ENCODE data around the gene SYT9.

The SYT9 gene

GRCh38 chr11:7414973-7415817, 163.5 kb downstream of the SYT9 start:
- DNase-seq (ENCODE audit: insufficient read length, low spot score) (no peak), FAIRE-seq (no peak)
- no peak for TF ChIP-seq POU2F2 (IDR thresholded peaks at IDR 0.05; ENCODE audit: low read depth, low read length)
- no peak for TF ChIP-seq SPI1 (IDR thresholded peaks at IDR 0.05; ENCODE audit: low read depth, low read length)
- TF ChIP-seq POLR2AphosphoS5 (IDR thresholded peaks at IDR 0.05; ENCODE audit: low read depth, low read length): no peak

GRCh38 chr11:7416080-7416479, 164.4 kb downstream of the SYT9 start:
- DNase-seq (ENCODE audit: insufficient read length, low spot score): no peak
- FAIRE-seq: no peak

GRCh38 chr11:7417328-7417727, 165.6 kb downstream of the SYT9 start:
- no peak for TF ChIP-seq SPI1 (IDR thresholded peaks at IDR 0.05; ENCODE audit: low read depth, low read length)
- TF ChIP-seq POLR2AphosphoS5 (IDR thresholded peaks at IDR 0.05; ENCODE audit: low read depth, low read length): no peak
- TF ChIP-seq TAF1 (IDR thresholded peaks at IDR 0.05; ENCODE audit: low read depth, low read length): no peak
- no peak for TF ChIP-seq POLR2A (IDR thresholded peaks at IDR 0.05; ENCODE audit: low read depth, low read length)
- no peak for TF ChIP-seq PAX5 (IDR thresholded peaks at IDR 0.05; ENCODE audit: insufficient read depth, low read length, severe bottlenecking)
- TF ChIP-seq POU2F2 (IDR thresholded peaks at IDR 0.05; ENCODE audit: low read depth, low read length): no peak
- no peak for DNase-seq (ENCODE audit: insufficient read length, low spot score)
- FAIRE-seq: no peak

More at GRCh38 chr11:7416080-7416479, 164.4 kb downstream of the SYT9 start:
- no peak for TF ChIP-seq SPI1 (IDR thresholded peaks at IDR 0.05; ENCODE audit: low read depth, low read length)
- TF ChIP-seq PAX5 (IDR thresholded peaks at IDR 0.05; ENCODE audit: insufficient read depth, low read length, severe bottlenecking): no peak
- no peak for TF ChIP-seq POU2F2 (IDR thresholded peaks at IDR 0.05; ENCODE audit: low read depth, low read length)
- no peak for TF ChIP-seq POLR2A (IDR thresholded peaks at IDR 0.05; ENCODE audit: low read depth, low read length)
- TF ChIP-seq POLR2AphosphoS5 (IDR thresholded peaks at IDR 0.05; ENCODE audit: low read depth, low read length): no peak
- TF ChIP-seq TAF1 (IDR thresholded peaks at IDR 0.05; ENCODE audit: low read depth, low read length): no peak

DNA sequence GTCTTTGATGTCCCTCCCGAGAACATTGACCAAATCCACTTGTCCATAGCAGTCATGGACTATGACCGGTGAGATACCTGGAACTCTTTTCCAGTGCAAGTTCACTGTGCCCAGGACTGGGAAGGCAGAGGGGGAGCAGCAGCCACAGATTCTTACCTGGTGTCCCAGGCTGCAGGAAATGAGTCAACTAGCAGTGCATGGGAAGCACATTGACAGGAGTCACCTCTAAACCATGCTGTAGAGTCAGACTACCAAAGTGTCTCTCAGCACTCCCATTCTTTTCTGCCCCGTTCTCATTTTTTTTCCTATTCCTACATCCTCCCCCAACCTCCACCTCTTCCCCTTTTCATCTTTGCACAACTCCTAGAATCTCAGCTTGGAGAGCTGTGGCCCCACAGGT, 166.4 kb downstream of the SYT9 start:
- no peak for DNase-seq (ENCODE audit: insufficient read length, low spot score)
- no peak for TF ChIP-seq PAX5 (IDR thresholded peaks at IDR 0.05; ENCODE audit: insufficient read depth, low read length, severe bottlenecking)
- FAIRE-seq: no peak

- FAIRE-seq: no peak
- no peak for DNase-seq (ENCODE audit: insufficient read length, low spot score)
- no peak for TF ChIP-seq POU2F2 (IDR thresholded peaks at IDR 0.05; ENCODE audit: low read depth, low read length)
Measured at GRCh38 chr11:7418906-7419305, 167.2 kb downstream of the SYT9 start.

DNA sequence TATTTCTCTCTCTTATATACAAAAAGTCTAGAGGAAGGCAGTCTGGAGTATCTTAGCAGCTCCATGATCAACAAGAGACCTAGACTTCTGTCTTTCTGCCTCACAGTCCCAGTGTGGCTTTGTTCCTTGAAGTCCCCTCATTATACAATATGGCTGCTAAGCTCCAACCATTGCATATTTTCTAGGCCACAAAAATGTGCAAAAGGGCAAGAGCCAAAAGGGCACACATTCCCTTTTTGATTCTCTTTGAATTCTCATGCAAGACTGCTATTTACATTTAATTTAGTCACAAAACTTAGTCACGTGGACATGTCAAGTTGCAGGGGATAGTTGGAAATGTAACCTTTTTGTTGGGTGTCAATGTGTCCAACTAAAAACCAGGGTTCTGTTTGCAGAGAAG, 169.4 kb downstream of the SYT9 start:
- no peak for FAIRE-seq
- DNase-seq (ENCODE audit: insufficient read length, low spot score): no peak
- TF ChIP-seq TAF1 (IDR thresholded peaks at IDR 0.05; ENCODE audit: low read depth, low read length) (no peak), POU2F2 (IDR thresholded peaks at IDR 0.05; ENCODE audit: low read depth, low read length) (no peak), SPI1 (IDR thresholded peaks at IDR 0.05; ENCODE audit: low read depth, low read length) (no peak), POLR2A (IDR thresholded peaks at IDR 0.05; ENCODE audit: low read depth, low read length) (no peak), PAX5 (IDR thresholded peaks at IDR 0.05; ENCODE audit: insufficient read depth, low read length, severe bottlenecking) (no peak), POLR2AphosphoS5 (IDR thresholded peaks at IDR 0.05; ENCODE audit: low read depth, low read length) (no peak)

DNA sequence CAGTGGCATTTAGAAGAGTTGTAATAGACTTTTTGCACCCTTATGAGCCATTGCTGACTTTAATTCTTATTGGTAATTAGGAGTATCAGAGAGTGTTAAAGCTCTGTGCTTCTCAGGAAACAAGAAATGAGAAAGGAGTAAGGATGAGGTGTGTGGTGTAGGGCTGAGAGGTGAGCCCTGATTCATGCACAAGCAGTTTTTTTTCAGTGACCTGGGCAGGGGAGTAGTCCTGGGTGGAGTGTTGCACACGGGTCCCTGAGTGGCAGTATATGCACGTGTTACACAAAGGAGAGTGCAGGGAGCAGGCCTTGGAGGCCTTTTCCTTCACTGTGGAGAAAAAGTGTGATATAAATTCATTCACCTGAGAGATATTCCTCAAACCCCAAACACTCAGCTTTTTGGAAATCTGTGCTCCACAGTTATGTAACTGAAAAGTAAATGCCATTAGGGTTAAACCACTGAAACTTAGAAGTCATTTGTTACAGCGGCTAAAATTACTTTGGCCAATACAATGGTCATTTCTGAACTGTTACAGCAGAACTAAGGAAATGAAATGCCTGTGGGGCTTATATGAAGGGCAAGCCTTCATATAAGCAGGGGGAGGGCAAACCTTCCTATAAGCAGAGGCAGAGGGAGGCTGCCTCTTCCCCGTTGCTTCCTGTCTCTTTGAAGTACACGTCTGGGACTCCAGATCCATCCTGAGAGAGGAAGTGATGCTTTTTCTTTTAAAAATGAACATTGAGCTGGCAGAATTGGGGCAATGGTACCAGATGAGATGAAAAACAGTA, 171.0 kb downstream of the SYT9 start:
- TF ChIP-seq TAF1 (IDR thresholded peaks at IDR 0.05; ENCODE audit: low read depth, low read length) (no peak), POU2F2 (IDR thresholded peaks at IDR 0.05; ENCODE audit: low read depth, low read length) (no peak), POLR2AphosphoS5 (IDR thresholded peaks at IDR 0.05; ENCODE audit: low read depth, low read length) (no peak), SPI1 (IDR thresholded peaks at IDR 0.05; ENCODE audit: low read depth, low read length) (peak; percentile 74), PAX5 (IDR thresholded peaks at IDR 0.05; ENCODE audit: insufficient read depth, low read length, severe bottlenecking) (no peak), POLR2A (IDR thresholded peaks at IDR 0.05; ENCODE audit: low read depth, low read length) (no peak)
- no peak for FAIRE-seq
- DNase-seq (ENCODE audit: insufficient read length, low spot score): no peak

GRCh38 chr11:7423946-7424345, 172.2 kb downstream of the SYT9 start:
- DNase-seq (ENCODE audit: insufficient read length, low spot score) (no peak), FAIRE-seq (no peak)
- TF ChIP-seq PAX5 (IDR thresholded peaks at IDR 0.05; ENCODE audit: insufficient read depth, low read length, severe bottlenecking): no peak
- TF ChIP-seq POLR2A (IDR thresholded peaks at IDR 0.05; ENCODE audit: low read depth, low read length): no peak
- no peak for TF ChIP-seq TAF1 (IDR thresholded peaks at IDR 0.05; ENCODE audit: low read depth, low read length)
- no peak for TF ChIP-seq POLR2AphosphoS5 (IDR thresholded peaks at IDR 0.05; ENCODE audit: low read depth, low read length)
- TF ChIP-seq POU2F2 (IDR thresholded peaks at IDR 0.05; ENCODE audit: low read depth, low read length): no peak
- no peak for TF ChIP-seq SPI1 (IDR thresholded peaks at IDR 0.05; ENCODE audit: low read depth, low read length)

GRCh38 chr11:7427733-7428132, 176.0 kb downstream of the SYT9 start:
- DNase-seq (ENCODE audit: insufficient read length, low spot score) (no peak), FAIRE-seq (no peak)
- TF ChIP-seq POLR2A (IDR thresholded peaks at IDR 0.05; ENCODE audit: low read depth, low read length): no peak
- no peak for TF ChIP-seq POU2F2 (IDR thresholded peaks at IDR 0.05; ENCODE audit: low read depth, low read length)
- TF ChIP-seq PAX5 (IDR thresholded peaks at IDR 0.05; ENCODE audit: insufficient read depth, low read length, severe bottlenecking): no peak

GRCh38 chr11:7428196-7428595, 176.5 kb downstream of the SYT9 start:
- no peak for FAIRE-seq
- TF ChIP-seq SPI1 (IDR thresholded peaks at IDR 0.05; ENCODE audit: low read depth, low read length) (no peak), PAX5 (IDR thresholded peaks at IDR 0.05; ENCODE audit: insufficient read depth, low read length, severe bottlenecking) (no peak), POU2F2 (IDR thresholded peaks at IDR 0.05; ENCODE audit: low read depth, low read length) (no peak), TAF1 (IDR thresholded peaks at IDR 0.05; ENCODE audit: low read depth, low read length) (no peak), POLR2A (IDR thresholded peaks at IDR 0.05; ENCODE audit: low read depth, low read length) (no peak), POLR2AphosphoS5 (IDR thresholded peaks at IDR 0.05; ENCODE audit: low read depth, low read length) (no peak)

More at GRCh38 chr11:7428196-7428595, 176.5 kb downstream of the SYT9 start:
- DNase-seq (ENCODE audit: insufficient read length, low spot score): no peak
